Measurements from ENCODE around the gene DAO.
A peak's percentile ranks its signal among the peaks of the same experiment; 100 is the strongest.

DAO gene

GRCh38 chr12:108875682-108876361 is 4.1 kb upstream of the DAO start:
- ATAC-seq, result no peak
- H3K27me3 Mint-ChIP-seq, result no peaks in the 10 kb centered on the region
- H3K4me3 Mint-ChIP-seq, result no peak overlapping the region
- H3K27ac Mint-ChIP-seq, result no peak overlapping the region
- no peak for DNase-seq
- peaks cover 2% of the 10 kb centered on the region for H3K4me1 Mint-ChIP-seq
- H3K9me3 Mint-ChIP-seq, result no peaks in the 10 kb centered on the region
- H3K36me3 Mint-ChIP-seq (ENCODE audit: low read depth), result no peaks in the 10 kb centered on the region

- Mint-ChIP-seq H3K27me3 (no peaks in the 10 kb centered on the region), H3K4me1 (peaks cover 2% of the 10 kb centered on the region), H3K27ac (no peak overlapping the region), H3K36me3 (ENCODE audit: low read depth) (no peaks in the 10 kb centered on the region), H3K4me3 (no peak overlapping the region), H3K9me3 (no peaks in the 10 kb centered on the region)
- DNase-seq (no peak), ATAC-seq (no peak)
Measured at GRCh38 chr12:108876550-108876949, 3.3 kb upstream of the DAO start.

GRCh38 chr12:108881953-108882352 is 2.1 kb downstream of the DAO start:
- no peak overlapping the region for H3K4me3 Mint-ChIP-seq
- DNase-seq, result no peak

GRCh38 chr12:108884116-108885012 is 4.5 kb downstream of the DAO start:
- H3K27me3 Mint-ChIP-seq, result no peaks in the 10 kb centered on the region
- H3K36me3 Mint-ChIP-seq (ENCODE audit: low read depth), result no peaks in the 10 kb centered on the region
- no peak overlapping the region for H3K27ac Mint-ChIP-seq
- DNase-seq, result peak; percentile 79
- ATAC-seq, result peak; percentile 58
- no peaks in the 10 kb centered on the region for H3K9me3 Mint-ChIP-seq
- no peak overlapping the region for H3K4me3 Mint-ChIP-seq
- H3K4me1 Mint-ChIP-seq, result peaks cover 2% of the 10 kb centered on the region

More at GRCh38 chr12:108881953-108882352, 2.1 kb downstream of the DAO start:
- no peak for ATAC-seq
- Mint-ChIP-seq H3K27me3 (no peaks in the 10 kb centered on the region), H3K4me1 (peaks cover 2% of the 10 kb centered on the region), H3K27ac (no peak overlapping the region), H3K9me3 (no peaks in the 10 kb centered on the region), H3K36me3 (ENCODE audit: low read depth) (no peaks in the 10 kb centered on the region)

GRCh38 chr12:108886873-108887629 is 7.2 kb downstream of the DAO start:
- no peak overlapping the region for H3K4me3 Mint-ChIP-seq
- H3K4me1 Mint-ChIP-seq, result peaks cover 2% of the 10 kb centered on the region
- no peak overlapping the region for H3K27ac Mint-ChIP-seq
- H3K9me3 Mint-ChIP-seq, result peaks cover 4% of the 10 kb centered on the region
- DNase-seq (no peak), ATAC-seq (no peak)
- H3K36me3 Mint-ChIP-seq (ENCODE audit: low read depth), result no peaks in the 10 kb centered on the region
- no peaks in the 10 kb centered on the region for H3K27me3 Mint-ChIP-seq

GRCh38 chr12:108888031-108888430 is 8.1 kb downstream of the DAO start:
- DNase-seq (no peak), ATAC-seq (no peak)
- peaks cover 2% of the 10 kb centered on the region for H3K4me1 Mint-ChIP-seq
- H3K36me3 Mint-ChIP-seq (ENCODE audit: low read depth), result no peaks in the 10 kb centered on the region
- H3K9me3 Mint-ChIP-seq, result peaks cover 4% of the 10 kb centered on the region
- peaks cover 4% of the 10 kb centered on the region for H3K27me3 Mint-ChIP-seq
- H3K27ac Mint-ChIP-seq, result no peak overlapping the region
- no peak overlapping the region for H3K4me3 Mint-ChIP-seq

GRCh38 chr12:108890208-108890607 is 10.3 kb downstream of the DAO start:
- peaks cover 5% of the 10 kb centered on the region for H3K27me3 Mint-ChIP-seq

GRCh38 chr12:108895220-108895802 is 15.4 kb downstream of the DAO start:
- no peak for DNase-seq
- Mint-ChIP-seq H3K27me3 (peaks cover 17% of the 10 kb centered on the region), H3K4me1 (no peaks in the 10 kb centered on the region), H3K27ac (no peak overlapping the region), H3K4me3 (no peak overlapping the region), H3K36me3 (ENCODE audit: low read depth) (no peaks in the 10 kb centered on the region), H3K9me3 (peaks cover 4% of the 10 kb centered on the region)
- no peak for ATAC-seq

More at GRCh38 chr12:108890208-108890607, 10.3 kb downstream of the DAO start:
- Mint-ChIP-seq H3K4me1 (no peaks in the 10 kb centered on the region), H3K4me3 (no peak overlapping the region), H3K36me3 (ENCODE audit: low read depth) (no peaks in the 10 kb centered on the region), H3K27ac (no peak overlapping the region), H3K9me3 (peaks cover 4% of the 10 kb centered on the region)
- no peak for ATAC-seq
- DNase-seq, result peak; percentile 10

- Mint-ChIP-seq H3K4me1 (no peaks in the 10 kb centered on the region), H3K9me3 (no peaks in the 10 kb centered on the region), H3K27ac (no peak overlapping the region), H3K27me3 (peaks cover 17% of the 10 kb centered on the region), H3K36me3 (ENCODE audit: low read depth) (no peaks in the 10 kb centered on the region), H3K4me3 (no peak overlapping the region)
- ATAC-seq (no peak), DNase-seq (no peak)
Measured at GRCh38 chr12:108896336-108896735, 16.4 kb downstream of the DAO start.

GRCh38 chr12:108896817-108897216 is 16.9 kb downstream of the DAO start:
- Mint-ChIP-seq H3K36me3 (ENCODE audit: low read depth) (no peaks in the 10 kb centered on the region), H3K27ac (no peak overlapping the region), H3K9me3 (no peaks in the 10 kb centered on the region), H3K4me1 (no peaks in the 10 kb centered on the region), H3K4me3 (no peak overlapping the region), H3K27me3 (peaks cover 21% of the 10 kb centered on the region)
- DNase-seq (no peak), ATAC-seq (no peak)

- Mint-ChIP-seq H3K27me3 (peaks cover 18% of the 10 kb centered on the region), H3K9me3 (no peaks in the 10 kb centered on the region), H3K4me3 (no peak overlapping the region), H3K36me3 (ENCODE audit: low read depth) (no peaks in the 10 kb centered on the region), H3K27ac (no peak overlapping the region), H3K4me1 (no peaks in the 10 kb centered on the region)
- no peak for DNase-seq
- ATAC-seq, result no peak
Measured at GRCh38 chr12:108899145-108899544, 19.3 kb downstream of the DAO start.

GRCh38 chr12:108905725-108906124 is 25.8 kb downstream of the DAO start:
- H3K4me1 Mint-ChIP-seq, result peaks cover 3% of the 10 kb centered on the region
- H3K4me3 Mint-ChIP-seq, result no peak overlapping the region
- no peaks in the 10 kb centered on the region for H3K36me3 Mint-ChIP-seq (ENCODE audit: low read depth)
- no peaks in the 10 kb centered on the region for H3K9me3 Mint-ChIP-seq
- H3K27me3 Mint-ChIP-seq, result peaks cover 17% of the 10 kb centered on the region
- DNase-seq (no peak), ATAC-seq (no peak)
- no peak overlapping the region for H3K27ac Mint-ChIP-seq

- no peak for DNase-seq
- Mint-ChIP-seq H3K4me3 (no peak overlapping the region), H3K27ac (no peak overlapping the region), H3K36me3 (ENCODE audit: low read depth) (no peaks in the 10 kb centered on the region), H3K27me3 (peaks cover 12% of the 10 kb centered on the region), H3K4me1 (peaks cover 3% of the 10 kb centered on the region), H3K9me3 (no peaks in the 10 kb centered on the region)
- ATAC-seq, result no peak
Measured at GRCh38 chr12:108906971-108907370, 27.1 kb downstream of the DAO start.

GRCh38 chr12:108907839-108908351 is 28.0 kb downstream of the DAO start:
- ATAC-seq, result no peak
- DNase-seq, result no peak
- H3K36me3 Mint-ChIP-seq (ENCODE audit: low read depth), result no peaks in the 10 kb centered on the region
- no peak overlapping the region for H3K27ac Mint-ChIP-seq
- H3K9me3 Mint-ChIP-seq, result no peaks in the 10 kb centered on the region
- peaks cover 3% of the 10 kb centered on the region for H3K4me1 Mint-ChIP-seq
- no peak overlapping the region for H3K4me3 Mint-ChIP-seq
- peaks cover 12% of the 10 kb centered on the region for H3K27me3 Mint-ChIP-seq
